Endothelial cell of umbilical vein (primary cell): ENCODE measurements around the gene TADA2B. TPM values are rescaled to one million over a fixed set of nuclear protein-coding genes. Genes with fewer than 3 reads are reported as not detected.

Experiments used
- BruUV-seq: library from RNA; stranded (reverse); fragments of 400-500 nt; replicated peaks from 2 replicates; lab custom pipeline; 2021; lab: Mats Ljungman, UMichigan
- CTCF ChIA-PET: fragments of 300-600, 350-600 bp; sonication (Branson Sonifier 250); formaldehyde crosslinking; loops from one replicate; lab custom pipeline; 2021; ENCODE audit warnings: antibody characterized with exemption, inconsistent platforms; lab: Charles Lee
- POLR2A ChIA-PET: fragments of 300-600, 350-600 bp; sonication (Branson Sonifier 250); formaldehyde crosslinking; loops from one replicate; lab custom pipeline; 2021; ENCODE audit warnings: antibody characterized with exemption, inconsistent platforms; lab: Charles Lee
- DNase-seq: peaks from one replicate; pipeline ENCODE4 v3.0.0-alpha.2; 2011; ENCODE audit warnings: low read depth, low spot score
- FAIRE-seq: peaks from 2 replicates; lab custom pipeline; 2011; peaks lifted over from hg19 to GRCh38; lab: Jason Lieb, UNC
- H2AFZ ChIP-seq: 2 replicates; pipeline ENCODE4 v1.6.0; 2012; ENCODE audit warnings: low read depth, low read length, control low read depth, inconsistent platforms
- H3K27ac ChIP-seq: 2 replicates; pipeline ENCODE4 v1.5.1; 2011; ENCODE audit warnings: low read depth, mild to moderate bottlenecking, control low read depth, low read length, moderate library complexity; ENCODE audit not compliant: insufficient read depth
- H3K27me3 ChIP-seq, 2 experiments: 2 replicates each; pipeline versions ENCODE4 v1.6.0 to v1.6.1; 2011; ENCODE audit warnings: low read length in 2 of 2, mixed read lengths in 1 of 2; ENCODE audit not compliant: control insufficient read depth in 2 of 2, insufficient read depth in 2 of 2
- H3K36me3 ChIP-seq, 2 experiments: 2 replicates in 1 of 2; 3 replicates in 1 of 2; pipeline ENCODE4 v1.5.1; 2011; ENCODE audit warnings: low read length in 2 of 2, mild to moderate bottlenecking in 1 of 2, moderate library complexity in 1 of 2; ENCODE audit not compliant: control insufficient read depth in 2 of 2, insufficient read depth in 2 of 2; ENCODE audit errors: extremely low read depth in 1 of 2
- H3K4me1 ChIP-seq: 3 replicates; pipeline ENCODE4 v1.5.1; 2011; ENCODE audit warnings: mild to moderate bottlenecking, low read length; ENCODE audit not compliant: control insufficient read depth, insufficient read depth; ENCODE audit errors: extremely low read depth
- H3K4me2 ChIP-seq: 2 replicates; pipeline ENCODE4 v1.6.1; 2011; ENCODE audit warnings: low read length, control low read depth, mixed read lengths; ENCODE audit not compliant: insufficient read depth
- H3K4me3 ChIP-seq, 3 experiments: fragments of 200-600 bp in 1 of 3; sonication (generic), shearing (Covaris generic) in 1 of 3; replicated peaks in 1 of 3; 2 replicates each; pipeline ENCODE4 v1.5.1; 2011 to 2016; ENCODE audit warnings: control low read depth in 3 of 3, low read length in 3 of 3, mild to moderate bottlenecking in 2 of 3, inconsistent platforms in 1 of 3, low read depth in 1 of 3, moderate library complexity in 1 of 3; ENCODE audit not compliant: insufficient read depth in 1 of 3
- H3K79me2 ChIP-seq: 2 replicates; pipeline ENCODE4 v1.6.0; 2012; ENCODE audit warnings: low read length, inconsistent platforms; ENCODE audit not compliant: control insufficient read depth, insufficient read depth
- H3K9ac ChIP-seq: replicated peaks from 2 replicates; pipeline ENCODE3; 2011; ENCODE audit warnings: low read length, control low read depth; ENCODE audit not compliant: insufficient read depth; ENCODE audit errors: extremely low read depth
- H3K9me1 ChIP-seq: replicated peaks from 3 replicates; pipeline ENCODE4 v1.6.0; 2011; ENCODE audit warnings: mild to moderate bottlenecking, low read length; ENCODE audit not compliant: control insufficient read depth, insufficient read depth; ENCODE audit errors: extremely low read depth
- H3K9me3 ChIP-seq: replicated peaks from 2 replicates; pipeline ENCODE4 v1.5.1; 2012; ENCODE audit warnings: low read length, inconsistent platforms; ENCODE audit not compliant: control insufficient read depth, insufficient read depth
- H4K20me1 ChIP-seq: replicated peaks from 2 replicates; pipeline ENCODE3; 2011; ENCODE audit warnings: mild to moderate bottlenecking, low read length; ENCODE audit not compliant: control insufficient read depth, insufficient read depth; ENCODE audit errors: extremely low read depth
- CTCF ChIP-seq, 2 donors: IDR thresholded peaks; 1 replicate in 1 of 2; 2 replicates in 1 of 2; pipeline ENCODE4 v1.5.1; 2011; ENCODE audit warnings: low read length in 2 of 2, mild to moderate bottlenecking in 2 of 2, moderate library complexity in 2 of 2, control low read depth in 1 of 2, inconsistent platforms in 1 of 2, low read depth in 1 of 2; ENCODE audit not compliant: insufficient read depth in 1 of 2; ENCODE audit errors: extremely low read depth in 1 of 2
- FOS ChIP-seq: IDR thresholded peaks from 2 replicates; pipeline ENCODE4 v1.6.1; 2011; ENCODE audit warnings: mild to moderate bottlenecking, low read length, moderate library complexity, borderline replicate concordance; ENCODE audit not compliant: insufficient read depth
- POLR2A ChIP-seq: IDR thresholded peaks from 2 replicates; pipeline ENCODE4 v1.6.1; 2012; ENCODE audit warnings: low read depth, mild to moderate bottlenecking, control low read depth, low read length
- POLR2AphosphoS5 ChIP-seq: IDR thresholded peaks from 2 replicates; pipeline ENCODE4 v1.6.1; 2012; ENCODE audit warnings: low read depth, mild to moderate bottlenecking, control low read depth, low read length, moderate library complexity; ENCODE audit not compliant: insufficient read depth
- dilution Hi-C: fragments of 300-500 bp; cut with MboI; formaldehyde crosslinking; loops from one replicate; pipeline ENCODE4 v1.15.0; 2019; ENCODE audit warnings: low sequenced_read_pairs; ENCODE audit not compliant: extremely low pct_ligation_motif_present
- intact Hi-C: fragments of 100-400 bp; cut with micrococcal nuclease; formaldehyde crosslinking; loops from one replicate; pipeline ENCODE4 v1.10.0; 2022
- polyA plus RNA-seq, 4 experiments: library from polyadenylated mRNA; depleted of rRNA in 3 of 4; stranded (reverse) in 3 of 4; unstranded in 1 of 4; fragments of >200 nt; gene quantifications; 2 replicates each; pipeline versions ENCODE4 v1.2.1 to v1.2.3, GENCODE V29; 2011 to 2012; ENCODE audit warnings: missing spikeins in 1 of 4
- total RNA-seq: library from RNA; stranded (reverse); gene quantifications from 2 replicates; pipeline ENCODE4 v1.2.3, GENCODE V29; 2021

Gene TADA2B
- total and polyA plus RNA-seq, 2 donors (not counting 3 experiments of a cell fraction or from before 2014, with no cell fraction given): 5.5 to 11.5 TPM

DNA sequence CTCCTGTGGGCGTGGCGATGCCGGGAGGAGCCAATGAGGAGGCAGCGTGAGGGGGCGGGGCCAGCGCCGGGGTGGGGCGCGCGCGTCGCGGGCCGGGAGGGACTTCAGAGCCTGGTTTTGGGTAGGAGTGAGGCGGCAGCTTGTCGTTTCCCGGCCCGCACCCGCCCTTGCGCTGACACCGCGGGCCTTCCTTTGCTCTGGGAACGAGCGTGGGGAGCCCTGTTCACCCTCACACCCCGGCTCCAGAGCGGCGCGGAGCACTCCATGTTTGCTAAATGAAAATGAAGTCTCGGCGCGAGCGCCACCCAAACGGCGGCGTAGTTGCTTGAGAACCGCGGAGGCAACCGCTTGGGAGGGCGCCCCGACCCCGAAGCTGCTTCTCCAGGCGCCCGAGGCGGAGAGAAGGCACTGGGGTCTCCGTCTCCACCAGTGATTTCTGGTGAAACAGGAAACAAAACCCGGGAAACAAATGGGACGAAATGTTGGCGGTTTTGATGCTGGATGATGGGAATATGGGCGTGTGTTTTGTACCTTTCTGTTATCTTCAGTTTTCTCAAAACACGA is 25.2 kb downstream of the TADA2B start:
- H3K9me1 ChIP-seq: no peaks in the 10 kb centered on the region
- H3K9me3 ChIP-seq: no peaks in the 10 kb centered on the region
- POLR2A ChIA-PET: interaction anchor here (0.6 to 2.1 kb wide), 6 partner anchors 11 to 162 kb away, joined by 3 to 10 read pairs (median 4); partner anchors contain the start of gene TADA2B
- H3K4me2 ChIP-seq: peak overlapping the region; percentile 92
- peak overlapping the region; percentile 62 to 99 (median 71) for H3K4me3 ChIP-seq
- H3K9ac ChIP-seq: peak overlapping the region; percentile 61
- CTCF ChIA-PET: interaction anchor here (0.8 to 8.6 kb wide), 15 partner anchors 13 to 351 kb away, joined by 3 to 79 read pairs (median 4); partner anchors contain the start of gene TADA2B
- dilution Hi-C loops (no loop called here), intact Hi-C loops (loop anchor here (1.0 kb wide), 5 partner anchors 25 to 428 kb away; partner anchors contain the start of genes BLOC1S4, MRFAP1, TADA2B and TBC1D14)
- peaks cover 20% of the 10 kb centered on the region for H3K4me1 ChIP-seq
- no peak for FAIRE-seq
- peaks cover 40% of the 10 kb centered on the region for H3K79me2 ChIP-seq
- no peak for DNase-seq
- H3K27ac ChIP-seq: peak overlapping the region; percentile 16
- H3K36me3 ChIP-seq: peaks cover 1 to 9% of the 10 kb centered on the region in 2 experiments
- H2AFZ ChIP-seq: peak overlapping the region; percentile 83
- TSS peak; percentile 79 for BruUV-seq
- H3K27me3 ChIP-seq: peaks cover 0 to 3% of the 10 kb centered on the region in 2 experiments
- TF ChIP-seq FOS (no peak), POLR2A (peak; percentile 62), CTCF (IDR thresholded peaks at IDR 0.05; ENCODE audit: extremely low read depth in 1 of 2, insufficient read depth in 1 of 2, low read depth in 1 of 2, low read length in 2 of 2) (peak in 1 of 2 donors; percentile 0), POLR2AphosphoS5 (peak; percentile 40)
- no peaks in the 10 kb centered on the region for H4K20me1 ChIP-seq
